Gastrocnemius medialis (tissue), 4 donors: ENCODE data around the gene VPS35L. TPM values are rescaled to one million over a fixed set of nuclear protein-coding genes. Genes with fewer than 3 reads are reported as not detected.
A peak's percentile ranks its signal among the peaks of the same experiment; 100 is the strongest.

Source experiments
- ATAC-seq, 2 donors: fragments of 150-250 bp; one replicate each; pipeline ENCODE4 v1.9.1; 2016
- DNase-seq, 2 donors: peaks; one replicate each; pipeline ENCODE4 v3.0.0-alpha.2; 2019
- H3K27ac ChIP-seq, 4 donors: fragments of 200-600 bp; sonication (generic); 1 replicate in 1 of 4; 2 replicates in 3 of 4; pipeline ENCODE4 v1.5.1; 2016 to 2018; ENCODE audit warnings: mild to moderate bottlenecking in 2 of 4, moderate library complexity in 1 of 4
- H3K27me3 ChIP-seq, 3 donors: fragments of 200-600 bp; sonication (generic) in 2 of 3; 1 replicate in 1 of 3; 2 replicates in 2 of 3; pipeline versions ENCODE4 v1.5.1 to v1.6.0; 2016 to 2019; ENCODE audit warnings: mild to moderate bottlenecking in 1 of 3, moderate library complexity in 1 of 3
- H3K36me3 ChIP-seq, 2 donors: fragments of 200-600 bp; sonication (generic) in 1 of 2; one replicate each; pipeline ENCODE4 v1.5.1; 2017 to 2018
- H3K4me1 ChIP-seq, 2 donors: fragments of 200-600 bp; sonication (generic) in 1 of 2; one replicate each; pipeline ENCODE4 v1.5.1; 2016 to 2017; ENCODE audit warnings: mild to moderate bottlenecking in 2 of 2
- H3K4me3 ChIP-seq, 4 donors: fragments of 200-600 bp; sonication (generic) in 3 of 4; 1 replicate in 1 of 4; 2 replicates in 3 of 4; pipeline ENCODE4 v1.5.1; 2016 to 2019; ENCODE audit warnings: mild to moderate bottlenecking in 2 of 4
- H3K9me3 ChIP-seq, 3 donors: fragments of 200-600 bp; sonication (generic) in 2 of 3; 1 replicate in 1 of 3; 2 replicates in 2 of 3; pipeline ENCODE4 v1.5.1; 2016 to 2019
- CTCF ChIP-seq, 5 experiments: fragments of 450-650 bp in 3 of 5; fragments of 200-600 bp in 2 of 5; sonication (generic) in 2 of 5; IDR thresholded peaks in 4 of 5; conservative IDR thresholded peaks in 1 of 5; 1 replicate in 4 of 5; 2 replicates in 1 of 5; pipeline ENCODE4 v1.5.1; 2016 to 2019; ENCODE audit warnings: antibody characterized with exemption in 5 of 5, mild to moderate bottlenecking in 3 of 5, moderate library complexity in 3 of 5
- POLR2A ChIP-seq, 2 donors: fragments of 450-650 bp; IDR thresholded peaks; one replicate each; pipeline ENCODE4 v1.6.1; 2017; ENCODE audit warnings: antibody characterized with exemption in 2 of 2, mild to moderate bottlenecking in 2 of 2, moderate library complexity in 2 of 2
- in situ Hi-C, 4 donors: fragments of 200-750 bp; cut with MboI; loops; one replicate each; pipeline versions ENCODE4 v1.15.0 to v1.8.0; 2017; ENCODE audit warnings: low sequenced_read_pairs in 4 of 4
- intact Hi-C: fragments of 100-400 bp; cut with DNase I; formaldehyde crosslinking; loops from one replicate; pipeline ENCODE4 v1.15.1; 2023; ENCODE audit warnings: low total_unique reads
- total RNA-seq, 4 donors: library from RNA; depleted of rRNA; stranded (reverse); fragments of >200 nt; gene quantifications; one replicate each; pipeline versions ENCODE4 v1.1.0 to v1.2.3, GENCODE V29; 2016

VPS35L gene
- total RNA-seq, 4 donors from 2014 or later: 16.9 to 29.1 (median 24.8) TPM

DNA sequence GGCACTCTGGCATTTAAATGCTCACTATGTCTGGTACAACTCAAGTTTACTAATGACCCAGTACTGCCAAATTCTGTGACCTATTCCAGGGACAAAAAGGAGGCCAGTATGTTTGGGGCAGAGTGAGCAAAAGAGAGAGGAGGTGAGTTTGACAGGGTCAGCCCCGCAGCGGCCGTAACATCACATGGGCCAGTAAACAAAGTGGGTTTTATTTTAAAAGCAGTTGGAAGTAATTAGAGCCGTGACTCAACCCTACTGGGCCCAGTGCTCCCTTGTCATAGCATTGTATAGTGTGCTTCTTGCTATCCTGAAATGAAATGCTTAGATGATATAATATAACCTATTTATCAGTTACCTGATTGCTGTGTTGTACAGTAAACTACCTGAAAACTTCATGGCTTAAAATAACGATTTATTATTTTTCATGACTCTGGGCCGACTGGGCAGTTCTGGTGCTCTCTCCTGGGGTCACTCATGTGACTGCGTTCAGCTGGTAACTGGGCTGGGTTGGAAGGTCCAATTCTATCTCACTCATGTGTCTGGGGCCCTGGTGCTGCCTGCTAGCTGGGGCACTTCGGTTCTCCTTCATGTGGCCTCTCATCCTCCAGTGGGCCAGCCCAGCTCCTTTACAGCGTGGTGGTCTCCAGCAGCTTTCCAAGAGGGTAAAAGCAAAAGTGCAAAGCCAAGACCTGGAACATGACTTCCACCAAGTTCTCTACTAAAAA lies 189.9 kb downstream of the VPS35L start:
- in situ Hi-C loops (no loop called here), intact Hi-C loops (no loop called here)
- Histone ChIP-seq H3K4me1 (peaks cover 0 to 5% of the 10 kb centered on the region in 2 donors), H3K4me3 (no peak overlapping the region), H3K9me3 (no peaks in the 10 kb centered on the region), H3K27ac (no peak overlapping the region), H3K36me3 (no peaks in the 10 kb centered on the region), H3K27me3 (no peaks in the 10 kb centered on the region)
- no peak for DNase-seq
- no peak for ATAC-seq
- TF ChIP-seq CTCF (IDR thresholded peaks at IDR 0.05 in 4 of 5, conservative IDR thresholded peaks at IDR 0.05 in 1 of 5) (no peak), POLR2A (IDR thresholded peaks at IDR 0.05) (no peak)

- TF ChIP-seq CTCF (IDR thresholded peaks at IDR 0.05 in 4 of 5, conservative IDR thresholded peaks at IDR 0.05 in 1 of 5): no peak
- TF ChIP-seq POLR2A (IDR thresholded peaks at IDR 0.05): no peak
- Histone ChIP-seq H3K27me3 (no peaks in the 10 kb centered on the region), H3K36me3 (no peaks in the 10 kb centered on the region), H3K9me3 (no peaks in the 10 kb centered on the region), H3K27ac (peak overlapping the region in 2 of 4 donors; percentile 4 to 21), H3K4me1 (peaks cover 5 to 7% of the 10 kb centered on the region in 2 donors), H3K4me3 (no peak overlapping the region)
- intact Hi-C loops: no loop called here
- ATAC-seq (no peak), DNase-seq (no peak)
- in situ Hi-C loops: no loop called here
Observed at GRCh38 chr16:19746561-19746960, 191.1 kb downstream of the VPS35L start.

DNA sequence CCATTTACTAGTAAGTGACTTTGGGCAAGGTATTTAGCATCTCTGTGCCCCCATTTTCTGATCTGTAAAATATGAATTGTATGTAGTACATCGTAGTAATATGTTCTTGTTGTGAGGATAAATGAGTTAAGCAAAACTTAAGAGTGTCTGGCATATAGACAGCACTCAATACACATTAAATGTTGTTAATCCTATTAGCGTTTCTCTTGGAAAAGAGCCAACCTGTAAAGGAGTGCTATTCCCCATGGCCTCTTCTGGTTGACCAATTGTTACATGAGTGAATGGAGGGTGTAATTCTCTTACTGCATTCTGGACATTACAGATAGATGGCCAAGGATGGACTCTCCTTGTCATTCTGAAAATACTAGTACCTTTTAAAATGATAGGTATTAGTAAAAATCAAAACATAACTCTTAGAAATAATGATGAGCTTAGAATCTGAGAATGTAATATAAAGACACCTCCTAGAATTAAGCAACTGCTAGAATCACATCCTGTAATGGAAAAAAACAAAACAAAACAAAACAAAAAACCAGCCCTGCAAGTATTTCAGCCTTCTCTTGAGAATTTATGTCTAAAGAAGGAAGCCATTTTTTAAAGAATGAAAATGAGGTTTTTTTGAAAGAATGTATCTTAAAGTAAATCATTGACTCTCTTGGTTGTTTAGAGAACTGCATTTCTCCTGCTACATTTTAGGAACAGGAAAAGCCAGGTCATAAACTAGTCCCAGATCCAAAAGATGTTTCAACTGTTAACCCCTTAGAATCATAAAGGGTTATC lies 193.1 kb downstream of the VPS35L start:
- peak overlapping the region in 1 of 4 donors; percentile 2 for H3K27ac ChIP-seq
- no peaks in the 10 kb centered on the region for H3K36me3 ChIP-seq
- no peak for DNase-seq
- in situ Hi-C loops: no loop called here
- H3K4me3 ChIP-seq: no peak overlapping the region
- ATAC-seq: no peak
- H3K27me3 ChIP-seq: no peaks in the 10 kb centered on the region
- intact Hi-C loops: no loop called here
- no peak for TF ChIP-seq POLR2A (IDR thresholded peaks at IDR 0.05)
- TF ChIP-seq CTCF (IDR thresholded peaks at IDR 0.05 in 4 of 5, conservative IDR thresholded peaks at IDR 0.05 in 1 of 5): no peak
- peaks cover 12 to 22% of the 10 kb centered on the region in 2 donors for H3K4me1 ChIP-seq
- no peaks in the 10 kb centered on the region for H3K9me3 ChIP-seq

DNA sequence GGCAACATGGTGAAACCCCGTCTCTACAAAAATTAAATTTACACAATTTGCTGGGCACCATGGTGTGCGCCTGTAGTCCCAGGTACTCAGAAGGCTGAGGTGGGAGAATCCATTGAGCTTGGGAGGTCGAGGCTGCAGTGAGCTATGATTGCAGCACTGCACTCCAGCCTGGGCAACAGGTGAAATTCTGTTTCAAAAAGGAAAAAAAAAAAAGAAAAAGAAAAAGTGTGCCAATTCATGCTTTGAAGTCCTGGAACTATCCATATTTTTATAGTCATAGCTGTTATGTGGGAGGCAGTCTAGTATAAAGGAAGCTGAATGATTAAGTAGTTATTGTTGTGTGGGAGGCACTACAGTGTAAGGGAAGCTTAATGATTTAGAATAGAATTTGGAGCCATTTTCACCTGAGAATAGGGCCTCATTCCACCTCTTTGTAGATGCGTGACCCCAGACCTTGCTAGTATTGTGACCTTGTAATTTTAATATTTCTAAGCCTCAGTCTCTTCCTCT lies 194.1 kb downstream of the VPS35L start:
- H3K9me3 ChIP-seq: no peaks in the 10 kb centered on the region
- DNase-seq: no peak
- TF ChIP-seq CTCF (IDR thresholded peaks at IDR 0.05 in 4 of 5, conservative IDR thresholded peaks at IDR 0.05 in 1 of 5) (no peak), POLR2A (IDR thresholded peaks at IDR 0.05) (no peak)
- peaks cover 12 to 25% of the 10 kb centered on the region in 2 donors for H3K4me1 ChIP-seq
- in situ Hi-C loops (no loop called here), intact Hi-C loops (no loop called here)
- H3K4me3 ChIP-seq: no peak overlapping the region
- H3K27me3 ChIP-seq: no peaks in the 10 kb centered on the region
- peak overlapping the region in 1 of 4 donors; percentile 1 for H3K27ac ChIP-seq
- no peaks in the 10 kb centered on the region for H3K36me3 ChIP-seq
- ATAC-seq: no peak

Other genes starting within 250 kb of the VPS35L start
- gene TMC5, start 137.8 kb upstream of the VPS35L start, total RNA-seq: under 1 TPM in 1 of 4 donors, not detected in 3; 0.19 TPM
- gene GDE1, start 33.6 kb upstream of the VPS35L start, total RNA-seq: 10 to 100 TPM; 48.8 to 64.1 (median 53.7) TPM
- 1 to 10 TPM; 6.8 to 8.8 (median 7.0) TPM for gene CCP110, start 31.8 kb upstream of the VPS35L start, total RNA-seq
- 1 to 10 TPM; 4.1 to 9.2 (median 5.5) TPM for gene KNOP1, start 162.5 kb downstream of the VPS35L start, total RNA-seq
- gene IQCK, start 162.6 kb downstream of the VPS35L start, total RNA-seq: 10 to 100 TPM in 2 of 4 donors, 1 to 10 TPM in 2; 8.3 to 17.3 (median 9.4) TPM